HEK293 (cell line): Measurements from ENCODE around the gene PPP2R2D.

Experiments
- PRDM1 ChIP-seq: fragments of 450-650 bp; formaldehyde crosslinking; IDR thresholded peaks from 2 replicates; pipeline ENCODE4; 2016; ENCODE audit warnings: missing biosample characterization, missing genetic modification characterization
- SP2 ChIP-seq: fragments of 450-650 bp; formaldehyde crosslinking; IDR thresholded peaks from 2 replicates; pipeline ENCODE4 v1.5.1; 2016; ENCODE audit warnings: missing biosample characterization, missing genetic modification characterization
- ZNF239 ChIP-seq: fragments of 450-650 bp; formaldehyde crosslinking; IDR thresholded peaks from 2 replicates; pipeline ENCODE4 v1.5.1; 2016; ENCODE audit warnings: missing biosample characterization, missing genetic modification characterization
- ZNF274 ChIP-seq, 2 experiments: fragments of 200-500 bp in 1 of 2; fragments of 450-650 bp in 1 of 2; sonication (Bioruptor generic) in 1 of 2; formaldehyde crosslinking in 1 of 2; IDR thresholded peaks; 2 replicates each; pipeline versions ENCODE4 v1.5.1 to v1.6.1; 2014 to 2016; ENCODE audit warnings: borderline replicate concordance in 1 of 2, inconsistent platforms in 1 of 2, low read length in 1 of 2, missing biosample characterization in 1 of 2, missing genetic modification characterization in 1 of 2
- ZNF549 ChIP-seq: fragments of 450-650 bp; IDR thresholded peaks from 2 replicates; pipeline ENCODE4 v1.5.1; 2018; ENCODE audit warnings: missing biosample characterization, missing genetic modification characterization, mild to moderate bottlenecking, inconsistent platforms, moderate library complexity
- ZSCAN23 ChIP-seq: fragments of 450-650 bp; formaldehyde crosslinking; IDR thresholded peaks from 2 replicates; pipeline ENCODE4 v1.5.1; 2016; ENCODE audit warnings: missing biosample characterization, missing genetic modification characterization
- TF ChIP-seq, protein P1 (sequence below): fragments of 450-650 bp; formaldehyde crosslinking; IDR thresholded peaks from 2 replicates; pipeline ENCODE4 v1.5.1; 2016; ENCODE audit warnings: missing biosample characterization, missing genetic modification characterization
- TF ChIP-seq, protein P2 (sequence below): fragments of 450-650 bp; formaldehyde crosslinking; optimal IDR thresholded peaks from 2 replicates; pipeline ENCODE3; 2016; ENCODE audit warnings: missing biosample characterization, mild to moderate bottlenecking, missing genetic modification characterization

DNA sequence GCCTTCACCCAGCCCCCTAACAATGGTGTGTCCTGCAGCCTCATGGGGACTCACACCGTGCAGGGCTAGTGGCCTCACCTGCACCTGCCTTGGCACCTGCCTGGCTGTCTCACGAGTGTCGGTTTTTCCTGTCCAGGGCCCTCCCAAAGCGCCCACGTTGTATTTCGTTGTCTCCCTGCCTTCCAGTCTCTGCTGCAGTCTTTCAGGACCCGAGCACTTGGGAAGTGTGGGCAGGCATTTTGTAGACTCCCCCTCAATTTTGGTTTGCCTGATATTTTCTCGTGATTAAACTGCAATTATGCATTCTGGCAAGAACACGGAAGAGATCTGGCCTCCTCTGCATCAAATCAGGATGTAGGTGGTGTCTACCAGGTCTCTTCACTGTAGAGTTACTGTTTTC lies 63.0 kb downstream of the PPP2R2D start:
- TF ChIP-seq PRDM1 (tag by site-specific recombination) (no peak), ZNF549 (tag by site-specific recombination) (no peak), SP2 (tag by site-specific recombination) (no peak), ZSCAN23 (tag by site-specific recombination) (no peak), ZNF274 (IDR thresholded peaks at IDR 0.05; ENCODE audit: low read length) (no peak), ZNF274 (tag by site-specific recombination; IDR thresholded peaks at IDR 0.05; ENCODE audit: borderline replicate concordance) (no peak), ZNF239 (tag by site-specific recombination) (no peak)
- TF ChIP-seq, protein P1, sequence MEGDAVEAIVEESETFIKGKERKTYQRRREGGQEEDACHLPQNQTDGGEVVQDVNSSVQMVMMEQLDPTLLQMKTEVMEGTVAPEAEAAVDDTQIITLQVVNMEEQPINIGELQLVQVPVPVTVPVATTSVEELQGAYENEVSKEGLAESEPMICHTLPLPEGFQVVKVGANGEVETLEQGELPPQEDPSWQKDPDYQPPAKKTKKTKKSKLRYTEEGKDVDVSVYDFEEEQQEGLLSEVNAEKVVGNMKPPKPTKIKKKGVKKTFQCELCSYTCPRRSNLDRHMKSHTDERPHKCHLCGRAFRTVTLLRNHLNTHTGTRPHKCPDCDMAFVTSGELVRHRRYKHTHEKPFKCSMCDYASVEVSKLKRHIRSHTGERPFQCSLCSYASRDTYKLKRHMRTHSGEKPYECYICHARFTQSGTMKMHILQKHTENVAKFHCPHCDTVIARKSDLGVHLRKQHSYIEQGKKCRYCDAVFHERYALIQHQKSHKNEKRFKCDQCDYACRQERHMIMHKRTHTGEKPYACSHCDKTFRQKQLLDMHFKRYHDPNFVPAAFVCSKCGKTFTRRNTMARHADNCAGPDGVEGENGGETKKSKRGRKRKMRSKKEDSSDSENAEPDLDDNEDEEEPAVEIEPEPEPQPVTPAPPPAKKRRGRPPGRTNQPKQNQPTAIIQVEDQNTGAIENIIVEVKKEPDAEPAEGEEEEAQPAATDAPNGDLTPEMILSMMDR (tag by site-specific recombination) = no peak
- TF ChIP-seq, protein P2, sequence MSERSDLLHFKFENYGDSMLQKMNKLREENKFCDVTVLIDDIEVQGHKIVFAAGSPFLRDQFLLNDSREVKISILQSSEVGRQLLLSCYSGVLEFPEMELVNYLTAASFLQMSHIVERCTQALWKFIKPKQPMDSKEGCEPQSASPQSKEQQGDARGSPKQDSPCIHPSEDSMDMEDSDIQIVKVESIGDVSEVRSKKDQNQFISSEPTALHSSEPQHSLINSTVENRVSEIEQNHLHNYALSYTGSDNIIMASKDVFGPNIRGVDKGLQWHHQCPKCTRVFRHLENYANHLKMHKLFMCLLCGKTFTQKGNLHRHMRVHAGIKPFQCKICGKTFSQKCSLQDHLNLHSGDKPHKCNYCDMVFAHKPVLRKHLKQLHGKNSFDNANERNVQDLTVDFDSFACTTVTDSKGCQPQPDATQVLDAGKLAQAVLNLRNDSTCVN (tag by site-specific recombination) = no peak
